GM12892 (cell line): ENCODE measurements around the gene CIPC.

Experiments used
- POLR2A ChIP-seq: IDR thresholded peaks from 2 replicates; pipeline ENCODE4 v1.6.1; 2011; ENCODE audit warnings: low read depth, low read length, control low read depth
- POLR2AphosphoS5 ChIP-seq: IDR thresholded peaks from 2 replicates; pipeline ENCODE4 v1.6.1; 2011; ENCODE audit warnings: low read depth, low read length, control low read depth

GRCh38 chr14:77065851-77066577 is 32.0 kb upstream of the CIPC start:
- no peak for TF ChIP-seq POLR2AphosphoS5
- TF ChIP-seq POLR2A = no peak
